ENCODE results near the gene SLC12A7. TPM values are rescaled to one million over a fixed set of nuclear protein-coding genes. Genes with fewer than 3 reads are reported as not detected.

The SLC12A7 gene
- total RNA-seq, 1 experiment from 2014 or later = 207 TPM

- ChIA-PET CTCF (no interaction called here), POLR2A (ENCODE audit: unreplicated experiment) (no interaction called here)
- Histone ChIP-seq H3K4me2 (no peak overlapping the region), H2AFZ (no peak overlapping the region), H4K20me1 (ENCODE audit: insufficient read depth) (0 out of 2 replicates have a peak, but pooled peaks cover 6% of the 10 kb centered on the region), H3K9me3 (ENCODE audit: insufficient read depth, low read depth) (no peaks in the 10 kb centered on the region), H3K79me2 (ENCODE audit: low read depth) (no peaks in the 10 kb centered on the region), H3K4me1 (replicated peaks; ENCODE audit: insufficient read depth) (no peaks in the 10 kb centered on the region), H3F3A (ENCODE audit: insufficient read depth, low read depth) (no peaks in the 10 kb centered on the region), H3K9me2 (ENCODE audit: insufficient read depth) (no peaks in the 10 kb centered on the region), H3K27me3 (ENCODE audit: insufficient read depth, low read depth) (peaks cover 81% of the 10 kb centered on the region), H3K27ac (no peak overlapping the region), H3K4me3 (no peak overlapping the region), H3K36me3 (ENCODE audit: low read depth) (no peaks in the 10 kb centered on the region)
- intact Hi-C loops (cut with micrococcal nuclease; ENCODE audit: unreplicated experiment) = no loop called here
- DNase-seq = no peak
- no TSS peak for BruUV-seq (replicated peaks)
- TF ChIP-seq, protein P1, sequence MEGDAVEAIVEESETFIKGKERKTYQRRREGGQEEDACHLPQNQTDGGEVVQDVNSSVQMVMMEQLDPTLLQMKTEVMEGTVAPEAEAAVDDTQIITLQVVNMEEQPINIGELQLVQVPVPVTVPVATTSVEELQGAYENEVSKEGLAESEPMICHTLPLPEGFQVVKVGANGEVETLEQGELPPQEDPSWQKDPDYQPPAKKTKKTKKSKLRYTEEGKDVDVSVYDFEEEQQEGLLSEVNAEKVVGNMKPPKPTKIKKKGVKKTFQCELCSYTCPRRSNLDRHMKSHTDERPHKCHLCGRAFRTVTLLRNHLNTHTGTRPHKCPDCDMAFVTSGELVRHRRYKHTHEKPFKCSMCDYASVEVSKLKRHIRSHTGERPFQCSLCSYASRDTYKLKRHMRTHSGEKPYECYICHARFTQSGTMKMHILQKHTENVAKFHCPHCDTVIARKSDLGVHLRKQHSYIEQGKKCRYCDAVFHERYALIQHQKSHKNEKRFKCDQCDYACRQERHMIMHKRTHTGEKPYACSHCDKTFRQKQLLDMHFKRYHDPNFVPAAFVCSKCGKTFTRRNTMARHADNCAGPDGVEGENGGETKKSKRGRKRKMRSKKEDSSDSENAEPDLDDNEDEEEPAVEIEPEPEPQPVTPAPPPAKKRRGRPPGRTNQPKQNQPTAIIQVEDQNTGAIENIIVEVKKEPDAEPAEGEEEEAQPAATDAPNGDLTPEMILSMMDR (conservative IDR thresholded peaks at IDR 0.05) = no peak
- no peak for TF ChIP-seq EZH2 (IDR thresholded peaks at IDR 0.05; ENCODE audit: low read depth)
These were observed 79.9 kb downstream of the SLC12A7 start for GRCh38 chr5:1032011-1032410.

- CTCF ChIA-PET = no interaction called here
These were observed 80.4 kb downstream of the SLC12A7 start for GRCh38 chr5:1031306-1031959.

GRCh38 chr5:1030801-1031271 lies 81.0 kb downstream of the SLC12A7 start:
- Histone ChIP-seq H3K4me2 (no peak overlapping the region), H3K9me2 (ENCODE audit: insufficient read depth) (no peaks in the 10 kb centered on the region), H2AFZ (no peak overlapping the region), H3K9me3 (ENCODE audit: insufficient read depth, low read depth) (no peaks in the 10 kb centered on the region), H3K4me1 (replicated peaks; ENCODE audit: insufficient read depth) (no peaks in the 10 kb centered on the region), H3K27ac (no peak overlapping the region), H3K4me3 (no peak overlapping the region), H3K36me3 (ENCODE audit: low read depth) (no peaks in the 10 kb centered on the region), H3K79me2 (ENCODE audit: low read depth) (no peaks in the 10 kb centered on the region), H3F3A (ENCODE audit: insufficient read depth, low read depth) (no peaks in the 10 kb centered on the region), H4K20me1 (ENCODE audit: insufficient read depth) (0 out of 2 replicates have a peak, but pooled peaks cover 6% of the 10 kb centered on the region), H3K27me3 (ENCODE audit: insufficient read depth, low read depth) (peaks cover 86% of the 10 kb centered on the region)
- intact Hi-C loops (cut with micrococcal nuclease; ENCODE audit: unreplicated experiment) = no loop called here
- POLR2A ChIA-PET (ENCODE audit: unreplicated experiment) = no interaction called here
- no peak for TF ChIP-seq EZH2 (IDR thresholded peaks at IDR 0.05; ENCODE audit: low read depth)
- TF ChIP-seq, protein P1 (conservative IDR thresholded peaks at IDR 0.05) = no peak
- no TSS peak for BruUV-seq (replicated peaks)
- DNase-seq = no peak
- CTCF ChIA-PET = no interaction called here

More at GRCh38 chr5:1031306-1031959, 80.4 kb downstream of the SLC12A7 start:
- POLR2A ChIA-PET (ENCODE audit: unreplicated experiment) = no interaction called here
- Histone ChIP-seq H3K79me2 (ENCODE audit: low read depth) (no peaks in the 10 kb centered on the region), H3K4me2 (no peak overlapping the region), H3K27ac (no peak overlapping the region), H3K4me3 (no peak overlapping the region), H3K4me1 (replicated peaks; ENCODE audit: insufficient read depth) (no peaks in the 10 kb centered on the region), H3K27me3 (ENCODE audit: insufficient read depth, low read depth) (peaks cover 85% of the 10 kb centered on the region), H3K9me3 (ENCODE audit: insufficient read depth, low read depth) (no peaks in the 10 kb centered on the region), H2AFZ (no peak overlapping the region), H4K20me1 (ENCODE audit: insufficient read depth) (0 out of 2 replicates have a peak, but pooled peaks cover 6% of the 10 kb centered on the region), H3F3A (ENCODE audit: insufficient read depth, low read depth) (no peaks in the 10 kb centered on the region), H3K36me3 (ENCODE audit: low read depth) (no peaks in the 10 kb centered on the region), H3K9me2 (ENCODE audit: insufficient read depth) (no peaks in the 10 kb centered on the region)
- no peak for TF ChIP-seq EZH2 (IDR thresholded peaks at IDR 0.05; ENCODE audit: low read depth)
- TF ChIP-seq, protein P1 (conservative IDR thresholded peaks at IDR 0.05) = no peak
- no peak for DNase-seq
- intact Hi-C loops (cut with micrococcal nuclease; ENCODE audit: unreplicated experiment) = no loop called here
- no TSS peak for BruUV-seq (replicated peaks)

Data from PC-9 (cell line).